ENCODE measurements around the gene SNTB2.
"Not testable (repeated sequence)": the region's sequence is repeated elsewhere in the genome, so short reads cannot be mapped to it uniquely, and the experiment has no call there.

The SNTB2 gene

GRCh38 chr16:69186642-69187445, at the start of gene SNTB2:
SNTB2 (plus strand) TSS chr16:69187164; CDS start chr16:69187167, 3 bp downstream.
- DNase-seq (ENCODE audit: low read depth): no peak

DNA sequence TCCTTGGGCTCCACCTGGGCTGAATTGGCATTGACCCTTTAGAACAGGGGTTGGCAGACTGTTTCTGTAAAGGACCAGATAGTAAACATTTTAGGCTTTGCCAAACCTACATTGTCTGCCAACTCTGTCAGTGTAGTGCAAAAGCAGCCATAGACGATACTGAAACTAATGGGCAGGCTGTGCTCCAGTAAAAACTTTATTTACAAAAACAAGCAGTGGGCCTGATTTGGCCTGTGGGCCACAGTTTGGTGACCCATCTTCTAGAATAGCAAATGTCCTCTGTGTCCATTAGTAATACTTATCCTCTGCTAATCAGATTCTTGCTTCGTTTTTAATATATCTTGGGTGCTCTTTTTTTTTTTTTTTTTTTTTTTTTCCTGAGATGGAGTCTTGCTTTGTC, 48.4 kb upstream of the SNTB2 start:
- DNase-seq (ENCODE audit: low read depth): no peak

GRCh38 chr16:69139464-69139863, 47.5 kb upstream of the SNTB2 start:
- not testable (repeated sequence) for DNase-seq (ENCODE audit: low read depth)

- DNase-seq (ENCODE audit: low read depth): no peak
Observed at GRCh38 chr16:69141014-69141413, 46.0 kb upstream of the SNTB2 start.

- DNase-seq (ENCODE audit: low read depth): no peak
Observed at GRCh38 chr16:69141936-69142335, 45.0 kb upstream of the SNTB2 start.

DNA sequence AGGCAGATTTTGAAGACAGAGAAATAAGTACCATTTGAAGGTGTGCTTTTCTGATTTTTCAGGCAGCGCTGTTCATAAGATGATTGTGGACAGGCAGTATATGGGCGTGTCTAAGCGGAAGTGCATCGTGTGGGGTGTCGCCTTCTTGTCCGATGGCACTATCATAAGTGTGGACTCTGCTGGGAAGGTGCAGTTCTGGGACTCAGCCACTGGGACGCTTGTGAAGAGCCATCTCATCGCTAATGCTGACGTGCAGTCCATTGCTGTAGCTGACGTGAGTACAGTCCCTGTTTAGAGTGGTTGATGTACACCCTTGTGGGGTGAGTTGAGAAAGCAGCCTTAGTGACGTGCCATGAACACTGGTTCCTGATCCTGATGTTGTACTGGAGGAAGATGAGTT, 43.8 kb upstream of the SNTB2 start:
- DNase-seq (ENCODE audit: low read depth): no peak

GRCh38 chr16:69145658-69146057, 41.3 kb upstream of the SNTB2 start:
- no peak for DNase-seq (ENCODE audit: low read depth)

DNA sequence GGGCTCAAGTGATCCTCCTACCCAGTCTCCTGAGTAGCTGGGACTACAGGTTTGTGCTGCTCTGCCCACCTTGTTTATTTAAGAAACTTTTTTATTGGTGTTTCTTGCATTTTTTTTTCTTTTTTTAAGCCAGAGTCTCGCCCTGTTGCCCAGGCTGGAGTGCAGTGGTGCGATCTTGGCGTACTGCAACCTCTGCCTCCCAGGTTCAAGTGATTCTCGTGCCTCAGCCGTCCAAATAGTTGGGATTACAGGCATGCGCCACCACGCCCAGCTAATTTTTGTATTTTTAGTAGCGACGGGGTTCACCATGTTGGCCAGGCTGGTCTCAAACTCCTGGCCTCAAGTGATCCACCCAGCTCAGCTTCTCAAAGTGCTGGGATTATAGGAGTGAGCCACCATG, 37.3 kb upstream of the SNTB2 start:
- DNase-seq (ENCODE audit: low read depth): not testable (repeated sequence)

GRCh38 chr16:69150146-69150865, 36.7 kb upstream of the SNTB2 start:
- DNase-seq (ENCODE audit: low read depth): no peak

GRCh38 chr16:69157196-69157595, 29.8 kb upstream of the SNTB2 start:
- DNase-seq (ENCODE audit: low read depth): no peak

DNA sequence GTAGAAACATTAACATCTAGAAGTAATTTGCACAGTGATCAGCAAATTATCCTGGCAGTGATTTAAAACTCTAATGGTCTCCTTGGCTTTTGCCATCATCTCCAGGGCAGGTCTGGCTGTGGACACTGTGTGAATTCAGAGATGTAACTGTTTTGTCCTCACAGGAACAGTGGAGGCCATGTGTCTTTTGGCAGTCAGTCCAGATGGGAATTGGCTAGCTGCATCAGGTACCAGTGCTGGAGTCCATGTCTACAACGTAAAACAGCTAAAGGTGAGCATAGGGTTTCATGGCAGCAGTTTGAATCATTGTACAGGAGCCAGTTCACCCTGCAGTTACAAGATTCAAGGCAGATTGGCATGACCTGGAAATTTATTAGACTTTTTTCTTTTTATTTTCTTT, 26.8 kb upstream of the SNTB2 start:
- no peak for DNase-seq (ENCODE audit: low read depth)

- no peak for DNase-seq (ENCODE audit: low read depth)
Observed at GRCh38 chr16:69165584-69165983, 21.4 kb upstream of the SNTB2 start.

- peak; percentile 54 for DNase-seq (ENCODE audit: low read depth)
Observed at GRCh38 chr16:69166221-69166833, 20.6 kb upstream of the SNTB2 start.

GRCh38 chr16:69166946-69167930, 19.7 kb upstream of the SNTB2 start:
- DNase-seq (ENCODE audit: low read depth): peak; percentile 24

DNA sequence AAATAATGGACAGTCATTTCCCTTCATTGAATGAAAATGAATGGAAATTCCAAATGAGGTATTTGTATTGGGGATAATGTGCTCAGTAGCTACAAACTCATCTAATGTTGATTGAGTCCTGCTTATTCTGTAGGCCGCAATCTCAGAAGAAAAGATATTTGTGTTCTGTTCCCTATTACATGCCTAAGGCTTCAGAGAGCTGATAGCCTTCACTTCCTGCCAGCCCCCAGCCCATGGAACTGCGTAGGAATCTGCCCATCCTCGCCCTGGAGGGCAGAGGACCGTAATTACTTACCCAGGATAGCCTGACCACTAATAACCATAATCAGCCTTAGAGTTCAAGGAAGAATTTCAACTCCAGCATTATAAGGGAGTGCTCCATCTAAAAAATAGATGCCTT, 17.9 kb upstream of the SNTB2 start:
- no peak for DNase-seq (ENCODE audit: low read depth)

- DNase-seq (ENCODE audit: low read depth): no peak
Observed at GRCh38 chr16:69169607-69170352, 17.2 kb upstream of the SNTB2 start.

DNA sequence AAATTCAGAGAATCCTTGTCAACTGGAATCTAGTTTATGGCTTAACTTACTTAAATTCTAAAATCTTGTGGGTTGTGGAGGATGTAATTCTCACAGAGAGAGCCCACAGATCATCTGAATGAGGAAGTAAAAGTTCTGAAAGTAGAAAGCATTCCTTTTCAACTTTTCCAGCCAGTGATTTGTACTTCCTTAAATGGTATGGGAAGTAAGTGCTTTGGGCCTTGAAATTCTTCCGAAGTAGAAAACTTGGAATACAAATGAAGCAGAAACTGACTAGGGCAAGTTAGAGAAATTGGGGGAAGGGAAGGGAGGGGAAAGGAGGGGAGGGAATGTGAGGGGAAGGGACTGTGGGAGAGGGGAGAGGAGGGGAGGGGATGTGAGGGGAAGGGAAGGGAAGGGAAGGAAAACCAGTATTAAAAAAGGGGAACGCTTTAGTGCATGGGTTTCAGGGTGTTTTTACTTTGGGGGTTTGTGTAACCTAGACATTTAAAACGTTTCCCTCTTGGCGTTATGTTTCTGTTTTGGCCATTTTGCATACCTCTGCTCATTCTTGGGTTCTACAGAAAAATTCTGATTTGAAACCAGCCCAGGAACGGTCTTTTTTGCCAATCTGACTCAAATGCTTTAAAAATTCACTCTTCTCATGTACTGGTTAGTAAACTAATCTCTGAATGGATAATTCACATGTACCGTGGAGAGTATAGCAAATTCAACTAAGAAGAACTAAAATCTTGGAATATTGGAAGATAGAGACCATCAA, 15.5 kb upstream of the SNTB2 start:
- DNase-seq (ENCODE audit: low read depth): no peak

DNA sequence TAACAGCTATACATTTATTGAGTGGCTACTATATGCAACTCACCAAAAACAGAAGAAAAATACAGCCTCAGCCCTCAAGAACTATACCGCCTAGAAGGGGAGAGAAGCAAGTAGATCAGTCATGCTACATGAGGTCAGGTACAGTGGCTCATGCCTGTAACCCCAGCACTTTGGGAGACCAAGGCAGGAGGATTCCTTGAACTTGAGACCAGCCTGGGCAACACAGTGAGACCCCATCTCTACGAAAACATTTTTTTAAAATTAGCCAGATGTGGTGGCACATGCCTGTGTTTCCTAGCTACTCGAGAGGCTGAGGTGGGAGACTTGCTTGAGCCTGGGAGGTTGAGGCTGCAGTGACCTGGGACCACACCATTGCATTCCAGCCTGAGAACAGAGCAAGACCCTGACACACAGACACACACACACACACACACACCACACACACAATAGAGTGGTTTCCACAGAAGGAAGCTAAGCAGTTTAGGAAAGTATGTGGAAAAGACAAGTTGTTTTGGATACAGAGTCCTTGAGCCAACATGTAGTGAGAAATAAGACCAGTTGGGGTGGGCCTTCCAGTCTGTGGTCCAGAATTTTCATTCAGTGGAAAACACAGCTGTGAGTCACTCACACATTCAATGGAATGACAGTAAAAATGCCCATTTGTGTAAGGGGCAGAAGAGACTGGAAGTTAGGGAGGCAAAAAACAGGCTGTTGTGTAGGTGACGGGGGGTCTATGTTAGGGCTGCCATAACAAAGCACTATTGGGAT, 10.7 kb upstream of the SNTB2 start:
- DNase-seq (ENCODE audit: low read depth): no peak

DNA sequence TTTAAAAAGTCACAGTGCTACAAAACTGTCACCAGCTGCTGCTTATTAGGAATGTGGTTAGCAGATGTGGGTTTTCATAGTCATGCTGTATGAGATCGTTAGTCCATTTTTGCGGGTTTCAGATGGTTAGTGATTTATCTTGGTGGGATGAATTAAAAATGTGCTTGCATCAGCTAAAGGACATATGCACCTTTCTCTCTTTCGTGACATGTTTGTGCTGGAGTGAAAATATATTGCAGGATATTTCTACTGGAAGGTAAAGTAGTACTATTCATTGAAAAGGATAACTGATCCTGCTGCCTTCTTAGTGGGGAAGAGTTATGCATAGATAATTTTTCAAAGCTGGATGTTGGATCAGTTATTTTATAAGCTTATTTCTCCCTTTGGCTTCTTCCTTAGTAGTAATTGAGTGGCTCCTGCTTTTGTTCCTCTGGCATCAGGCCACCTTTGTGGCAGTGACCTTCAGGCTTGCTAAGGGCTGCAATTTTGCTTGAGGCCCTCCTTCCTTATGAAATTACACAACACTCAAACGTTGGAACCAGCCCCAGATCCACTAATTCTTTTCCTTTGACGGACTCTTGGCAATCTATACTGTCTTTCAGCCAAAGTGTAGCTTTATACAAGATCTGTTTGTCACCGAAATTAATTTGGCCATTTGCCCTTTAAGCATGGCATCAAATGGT, 7.5 kb upstream of the SNTB2 start:
- no peak for DNase-seq (ENCODE audit: low read depth)
